Right kidney (tissue), 1 donor: ENCODE measurements around the gene TCF19.
A peak's percentile ranks its signal among the peaks of the same experiment; 100 is the strongest.
"Not testable (repeated sequence)": the region's sequence is repeated elsewhere in the genome, so short reads cannot be mapped to it uniquely, and the experiment has no call there.

ENCODE experiments used
- DNase-seq: peaks from one replicate; pipeline ENCODE4 v3.0.0-alpha.2; 2016

TCF19 gene

GRCh38 chr6:31179896-31180295 is 21.5 kb downstream of the TCF19 start:
- no peak for DNase-seq

DNA sequence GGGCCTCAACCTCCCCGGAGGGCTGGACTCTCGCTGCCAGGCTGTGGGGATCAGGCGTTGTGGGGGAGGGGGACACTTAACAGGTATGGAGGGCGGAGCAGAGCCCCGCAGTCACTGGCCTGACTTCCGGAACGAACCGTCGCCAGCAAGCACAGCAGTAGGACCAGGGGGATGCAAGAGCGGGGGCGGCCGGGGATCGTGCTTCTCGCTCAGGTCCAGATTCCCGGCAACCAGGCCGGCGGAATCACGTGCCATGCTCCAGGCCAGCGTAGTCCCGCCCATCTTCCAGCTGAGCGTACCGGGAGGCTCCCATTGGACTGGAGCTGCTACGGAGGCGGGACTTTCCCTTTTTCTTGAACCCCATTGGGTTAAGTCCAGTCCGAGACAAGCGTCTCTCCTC is 22.1 kb downstream of the TCF19 start:
- peak; percentile 37 for DNase-seq

DNA sequence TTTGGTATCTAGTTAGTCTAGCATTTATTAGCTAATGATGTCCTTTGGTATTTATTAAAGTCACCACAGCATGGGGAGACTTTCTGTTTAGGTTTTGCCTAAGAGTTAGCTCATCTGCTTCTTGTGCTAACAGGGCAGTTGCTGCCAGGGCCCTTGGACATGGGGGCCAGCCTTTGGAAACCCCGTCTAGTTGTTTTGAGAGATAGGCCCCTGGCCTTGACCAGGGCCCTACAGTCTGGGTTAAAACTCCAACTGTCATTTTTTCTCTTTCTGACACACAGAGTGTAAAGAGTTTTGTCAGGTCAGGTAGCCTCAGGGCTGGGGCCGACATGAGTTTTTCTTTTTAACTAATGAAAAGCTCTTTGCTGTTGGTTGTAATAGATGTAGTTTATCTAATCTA is 24.9 kb downstream of the TCF19 start:
- DNase-seq: not testable (repeated sequence)

GRCh38 chr6:31183859-31184258 is 25.5 kb downstream of the TCF19 start:
- not testable (repeated sequence) for DNase-seq

DNA sequence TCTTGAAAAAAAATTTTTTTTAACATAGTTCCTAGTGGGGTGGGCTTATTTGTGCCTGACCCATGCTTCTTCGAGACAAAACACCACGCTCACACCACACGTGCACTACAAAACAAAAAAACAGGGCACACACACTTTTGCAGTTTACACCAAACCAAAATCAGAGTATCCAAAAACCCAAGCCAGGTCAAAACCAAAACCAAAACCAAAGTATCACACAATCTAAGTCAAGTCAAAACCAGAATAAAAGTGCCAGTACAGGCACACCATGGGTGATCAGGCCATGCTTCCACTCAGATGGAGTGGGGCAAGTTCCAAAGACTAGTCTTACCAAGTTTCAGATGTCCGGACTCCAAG is 27.3 kb downstream of the TCF19 start:
- not testable (repeated sequence) for DNase-seq

- peak; percentile 21 for DNase-seq
Observed at GRCh38 chr6:31186052-31186734, 27.8 kb downstream of the TCF19 start.

DNA sequence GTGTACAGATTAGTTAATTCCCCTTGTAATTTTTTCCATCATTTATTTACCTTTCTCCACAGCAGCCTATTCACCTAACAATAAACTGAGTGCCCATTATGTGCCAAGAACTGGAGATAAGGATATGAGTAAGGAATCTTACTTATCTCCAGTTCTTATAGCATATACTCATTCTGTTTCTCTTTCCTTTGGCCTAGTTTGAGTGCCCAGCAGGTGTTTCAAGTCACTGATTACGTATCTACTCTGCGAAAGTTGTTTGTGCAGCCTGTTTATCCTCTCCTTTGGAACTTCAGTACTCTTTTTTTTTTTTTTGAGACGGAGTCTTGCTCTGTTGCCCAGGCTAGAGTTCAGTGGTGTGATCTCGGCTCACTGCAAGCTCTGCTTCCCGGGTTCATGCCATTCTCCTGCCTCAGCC is 29.4 kb downstream of the TCF19 start:
- DNase-seq: no peak

- not testable (repeated sequence) for DNase-seq
Observed at GRCh38 chr6:31189223-31189622, 30.8 kb downstream of the TCF19 start.

DNA sequence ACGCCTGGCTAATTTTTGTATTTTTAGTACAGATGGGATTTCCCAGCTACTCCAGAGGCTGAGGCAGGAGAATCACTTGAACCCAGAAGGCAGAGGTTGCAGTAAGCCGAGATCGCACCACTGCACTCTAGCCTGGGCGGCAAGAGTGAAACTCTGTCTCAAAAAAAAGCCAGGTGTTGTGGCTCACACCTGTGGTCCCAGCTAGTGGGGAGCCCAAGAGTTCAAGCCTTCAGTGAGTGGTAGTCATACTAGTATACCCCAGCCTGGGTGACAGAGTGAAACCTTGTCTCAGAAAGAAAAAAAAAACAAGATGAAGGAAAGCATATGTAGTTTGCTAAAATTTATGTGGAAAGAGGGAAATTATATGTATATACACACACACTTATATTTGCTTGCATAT is 32.1 kb downstream of the TCF19 start:
- DNase-seq: no peak

- DNase-seq: peak; percentile 36
Observed at GRCh38 chr6:31192431-31193105, 34.2 kb downstream of the TCF19 start.

- no peak for DNase-seq
Observed at GRCh38 chr6:31193206-31193605, 34.8 kb downstream of the TCF19 start.

GRCh38 chr6:31194061-31194834 is 35.9 kb downstream of the TCF19 start:
- DNase-seq: no peak

- not testable (repeated sequence) for DNase-seq
Observed at GRCh38 chr6:31195308-31195979, 37.1 kb downstream of the TCF19 start.

DNA sequence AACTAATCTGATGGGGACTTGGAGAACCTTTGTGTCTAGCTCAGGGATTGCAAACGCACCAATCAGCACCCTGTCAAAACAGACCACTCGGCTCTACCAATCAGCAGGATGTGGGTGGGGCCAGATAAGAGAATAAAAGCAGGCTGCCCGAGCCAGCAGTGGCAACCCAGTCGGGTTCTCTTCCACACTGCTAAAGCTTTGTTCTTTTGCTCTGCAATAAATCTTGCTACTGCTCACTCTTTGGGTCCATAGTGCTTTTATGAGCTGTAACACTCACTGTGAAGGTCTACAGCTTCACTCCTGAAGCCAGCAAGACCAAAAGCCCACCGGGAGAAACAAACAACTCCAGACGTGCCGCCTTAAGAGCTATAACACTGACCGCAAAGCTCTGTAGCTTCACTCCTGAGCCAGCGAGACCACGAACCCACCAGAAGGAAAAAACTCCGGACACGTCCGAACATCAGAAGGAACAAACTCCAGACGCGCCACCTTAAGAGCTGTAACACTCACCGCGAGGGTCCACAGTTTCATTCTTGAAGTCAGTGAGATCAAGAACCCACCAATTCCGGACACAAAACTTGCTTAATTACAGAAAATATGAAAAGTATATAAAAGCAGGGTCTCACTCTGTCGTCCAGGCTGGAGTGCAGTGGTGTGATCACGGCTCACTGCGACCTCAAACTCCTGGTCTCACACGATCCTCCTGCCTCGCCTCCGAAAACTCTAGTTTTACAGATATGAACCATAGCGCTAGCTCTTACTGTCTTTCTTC is 38.0 kb downstream of the TCF19 start:
- not testable (repeated sequence) for DNase-seq

DNA sequence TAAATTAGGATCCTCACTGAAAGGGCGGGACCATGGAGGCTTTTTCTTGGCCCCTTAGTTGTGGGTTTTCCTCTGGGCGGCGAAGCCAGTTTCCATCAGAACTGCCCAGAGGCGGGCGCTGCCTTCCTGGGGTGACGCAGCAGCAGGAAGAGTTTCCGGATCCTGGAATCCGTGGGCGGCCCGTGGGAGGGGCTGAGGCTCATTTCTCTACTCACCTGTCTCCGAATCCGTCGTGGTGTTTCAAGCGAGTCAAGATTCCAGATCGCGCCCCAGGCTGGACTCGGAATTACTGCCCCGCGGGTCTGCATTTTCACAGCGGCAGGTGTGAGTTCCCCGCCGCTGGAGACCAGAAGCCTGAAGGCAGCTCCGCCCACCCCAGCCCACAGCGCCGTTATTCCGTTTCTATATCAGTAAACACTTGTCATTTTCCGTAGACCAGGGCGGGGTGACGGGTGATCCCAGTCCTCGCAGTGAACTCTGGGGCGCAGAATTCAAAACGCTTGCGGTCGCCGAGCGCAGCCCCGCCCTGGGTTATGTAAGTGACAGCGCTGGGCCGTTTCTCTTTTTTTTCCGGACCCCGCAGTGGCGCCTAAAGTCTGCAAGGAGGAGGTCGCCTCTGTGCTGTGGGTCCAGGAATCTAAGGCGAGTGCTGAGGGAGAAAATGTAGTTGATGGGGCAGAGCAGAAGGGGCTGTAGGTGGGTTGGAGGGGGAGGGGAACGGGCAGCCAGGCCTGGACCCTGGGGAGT is 39.3 kb downstream of the TCF19 start:
- DNase-seq: peak; percentile 88

DNA sequence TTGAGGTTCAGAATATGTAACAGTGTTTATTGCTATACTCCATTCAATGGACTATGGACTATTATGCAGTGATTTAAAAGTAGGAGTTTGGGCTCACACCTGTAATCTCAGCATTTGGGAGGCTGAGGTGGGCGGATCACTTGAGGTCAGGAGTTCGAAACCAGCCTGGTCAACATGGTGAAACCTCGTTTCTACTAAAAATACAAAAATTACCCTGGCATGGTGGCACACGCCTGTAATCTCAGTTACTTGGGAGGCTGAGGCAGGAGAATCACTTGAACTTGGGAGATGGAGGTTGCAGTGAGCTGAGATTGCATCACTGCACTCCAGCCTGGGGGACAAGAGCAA is 40.7 kb downstream of the TCF19 start:
- not testable (repeated sequence) for DNase-seq

GRCh38 chr6:31202259-31203166 is 44.1 kb downstream of the TCF19 start:
- no peak for DNase-seq

DNA sequence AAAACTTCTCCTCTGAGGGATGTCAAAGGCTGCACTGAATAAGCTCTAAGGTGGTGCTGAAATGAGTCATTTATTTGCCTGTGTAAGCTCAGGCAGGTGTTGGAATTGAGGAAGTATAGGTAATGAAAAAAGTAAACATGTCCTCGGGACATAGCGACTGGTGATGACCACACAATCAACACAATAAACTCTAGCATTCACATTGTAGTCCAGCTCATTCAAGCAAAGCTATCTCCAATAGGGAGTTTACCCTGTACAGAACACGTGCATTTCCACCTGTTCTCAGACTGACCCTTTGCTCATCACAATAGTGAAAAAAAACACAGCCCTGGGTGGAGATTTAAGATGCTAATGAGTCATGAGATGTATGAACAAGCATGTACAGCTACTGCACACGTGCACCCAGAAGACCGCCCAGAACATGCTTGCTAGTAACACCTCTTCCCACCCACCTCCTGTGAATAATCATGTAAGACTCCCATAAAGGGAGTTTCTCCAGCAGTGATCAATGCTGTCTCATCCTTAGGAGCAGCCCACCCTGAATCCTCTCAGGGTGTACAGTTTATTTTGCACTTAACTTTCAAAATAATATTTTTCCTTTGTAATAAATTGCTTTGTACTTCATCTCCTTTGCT is 45.1 kb downstream of the TCF19 start:
- DNase-seq: peak; percentile 28

DNA sequence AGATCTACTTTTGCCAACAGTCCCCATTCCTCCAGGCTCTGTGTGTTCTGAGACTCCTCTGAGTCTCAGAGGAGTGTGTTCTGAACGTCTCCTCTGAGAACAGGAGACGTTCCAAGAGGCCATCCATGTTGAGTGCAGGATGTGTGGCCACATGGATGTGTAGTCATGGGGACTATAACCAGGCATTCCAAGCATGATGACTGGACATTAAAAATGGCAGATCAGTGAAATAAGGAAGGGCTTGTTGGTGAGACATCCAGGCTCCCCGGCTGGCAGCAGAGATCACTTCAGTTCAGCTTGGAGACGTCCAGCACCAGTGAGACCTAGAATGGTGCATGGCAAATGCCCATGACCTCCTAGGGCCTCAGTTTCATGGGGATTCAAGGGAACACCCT is 46.4 kb downstream of the TCF19 start:
- DNase-seq: no peak

GRCh38 chr6:31205638-31206037 is 47.2 kb downstream of the TCF19 start:
- no peak for DNase-seq
